ENCODE results near the gene VTI1A. TPM values are rescaled to one million over a fixed set of nuclear protein-coding genes. Genes with fewer than 3 reads are reported as not detected.

Gene VTI1A
- polyA plus RNA-seq, 1 donor from 2014 or later, result 28.7 TPM

DNA sequence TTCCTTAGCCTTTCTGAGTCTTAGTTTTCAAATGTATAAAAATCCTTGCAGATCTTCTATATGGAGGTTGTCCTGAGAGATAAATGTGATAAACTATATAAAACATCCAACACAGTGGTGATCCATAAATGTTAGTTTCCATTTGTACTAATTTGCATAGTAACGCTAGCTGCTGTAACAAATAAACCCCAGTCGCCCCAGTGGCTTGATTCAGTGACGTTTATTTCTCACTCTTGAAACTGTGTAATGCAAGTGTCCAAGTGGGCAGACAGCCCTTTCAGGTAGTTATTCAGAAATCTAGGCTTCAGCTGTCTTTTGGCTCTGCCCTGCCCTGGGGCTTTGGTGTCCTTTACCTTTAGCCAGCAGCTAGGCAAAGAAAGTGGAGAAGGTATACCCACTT, 106.3 kb downstream of the VTI1A start:
- H3K36me3 ChIP-seq (ENCODE audit: insufficient read depth, low read length), result no peaks in the 10 kb centered on the region
- TF ChIP-seq SMC3 (conservative IDR thresholded peaks at IDR 0.05; ENCODE audit: poor library complexity) (no peak), MXI1 (conservative IDR thresholded peaks at IDR 0.05; ENCODE audit: poor library complexity, severe bottlenecking) (no peak), EP300 (conservative IDR thresholded peaks at IDR 0.05; ENCODE audit: poor library complexity, severe bottlenecking) (no peak), POLR2AphosphoS5 (IDR thresholded peaks at IDR 0.05) (no peak), TAF1 (IDR thresholded peaks at IDR 0.05; ENCODE audit: low read depth) (no peak), EZH2 (IDR thresholded peaks at IDR 0.05; ENCODE audit: borderline replicate concordance, insufficient read depth, low read length, poor library complexity, severe bottlenecking) (no peak), RAD21 (conservative IDR thresholded peaks at IDR 0.05) (no peak)
- TF ChIP-seq, protein P1, sequence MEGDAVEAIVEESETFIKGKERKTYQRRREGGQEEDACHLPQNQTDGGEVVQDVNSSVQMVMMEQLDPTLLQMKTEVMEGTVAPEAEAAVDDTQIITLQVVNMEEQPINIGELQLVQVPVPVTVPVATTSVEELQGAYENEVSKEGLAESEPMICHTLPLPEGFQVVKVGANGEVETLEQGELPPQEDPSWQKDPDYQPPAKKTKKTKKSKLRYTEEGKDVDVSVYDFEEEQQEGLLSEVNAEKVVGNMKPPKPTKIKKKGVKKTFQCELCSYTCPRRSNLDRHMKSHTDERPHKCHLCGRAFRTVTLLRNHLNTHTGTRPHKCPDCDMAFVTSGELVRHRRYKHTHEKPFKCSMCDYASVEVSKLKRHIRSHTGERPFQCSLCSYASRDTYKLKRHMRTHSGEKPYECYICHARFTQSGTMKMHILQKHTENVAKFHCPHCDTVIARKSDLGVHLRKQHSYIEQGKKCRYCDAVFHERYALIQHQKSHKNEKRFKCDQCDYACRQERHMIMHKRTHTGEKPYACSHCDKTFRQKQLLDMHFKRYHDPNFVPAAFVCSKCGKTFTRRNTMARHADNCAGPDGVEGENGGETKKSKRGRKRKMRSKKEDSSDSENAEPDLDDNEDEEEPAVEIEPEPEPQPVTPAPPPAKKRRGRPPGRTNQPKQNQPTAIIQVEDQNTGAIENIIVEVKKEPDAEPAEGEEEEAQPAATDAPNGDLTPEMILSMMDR (IDR thresholded peaks at IDR 0.05; ENCODE audit: poor library complexity, severe bottlenecking), result no peak
- TF ChIP-seq, protein P2, sequence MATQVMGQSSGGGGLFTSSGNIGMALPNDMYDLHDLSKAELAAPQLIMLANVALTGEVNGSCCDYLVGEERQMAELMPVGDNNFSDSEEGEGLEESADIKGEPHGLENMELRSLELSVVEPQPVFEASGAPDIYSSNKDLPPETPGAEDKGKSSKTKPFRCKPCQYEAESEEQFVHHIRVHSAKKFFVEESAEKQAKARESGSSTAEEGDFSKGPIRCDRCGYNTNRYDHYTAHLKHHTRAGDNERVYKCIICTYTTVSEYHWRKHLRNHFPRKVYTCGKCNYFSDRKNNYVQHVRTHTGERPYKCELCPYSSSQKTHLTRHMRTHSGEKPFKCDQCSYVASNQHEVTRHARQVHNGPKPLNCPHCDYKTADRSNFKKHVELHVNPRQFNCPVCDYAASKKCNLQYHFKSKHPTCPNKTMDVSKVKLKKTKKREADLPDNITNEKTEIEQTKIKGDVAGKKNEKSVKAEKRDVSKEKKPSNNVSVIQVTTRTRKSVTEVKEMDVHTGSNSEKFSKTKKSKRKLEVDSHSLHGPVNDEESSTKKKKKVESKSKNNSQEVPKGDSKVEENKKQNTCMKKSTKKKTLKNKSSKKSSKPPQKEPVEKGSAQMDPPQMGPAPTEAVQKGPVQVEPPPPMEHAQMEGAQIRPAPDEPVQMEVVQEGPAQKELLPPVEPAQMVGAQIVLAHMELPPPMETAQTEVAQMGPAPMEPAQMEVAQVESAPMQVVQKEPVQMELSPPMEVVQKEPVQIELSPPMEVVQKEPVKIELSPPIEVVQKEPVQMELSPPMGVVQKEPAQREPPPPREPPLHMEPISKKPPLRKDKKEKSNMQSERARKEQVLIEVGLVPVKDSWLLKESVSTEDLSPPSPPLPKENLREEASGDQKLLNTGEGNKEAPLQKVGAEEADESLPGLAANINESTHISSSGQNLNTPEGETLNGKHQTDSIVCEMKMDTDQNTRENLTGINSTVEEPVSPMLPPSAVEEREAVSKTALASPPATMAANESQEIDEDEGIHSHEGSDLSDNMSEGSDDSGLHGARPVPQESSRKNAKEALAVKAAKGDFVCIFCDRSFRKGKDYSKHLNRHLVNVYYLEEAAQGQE (IDR thresholded peaks at IDR 0.05; ENCODE audit: borderline replicate concordance), result no peak
- no peaks in the 10 kb centered on the region for H3K9me3 ChIP-seq (ENCODE audit: low read length)
- H3K27me3 ChIP-seq (ENCODE audit: insufficient read depth, low read depth, low read length), result no peaks in the 10 kb centered on the region
- H3F3A ChIP-seq (ENCODE audit: insufficient read depth, low read length, poor library complexity, severe bottlenecking), result no peaks in the 10 kb centered on the region
- no peak overlapping the region for H3K9ac ChIP-seq (ENCODE audit: low read length)
- no peak overlapping the region for H3K27ac ChIP-seq (ENCODE audit: low read length)
- H4K20me1 ChIP-seq (ENCODE audit: insufficient read depth), result no peaks in the 10 kb centered on the region
- no peak overlapping the region for H3K4me2 ChIP-seq (ENCODE audit: low read length)
- H3K4me3 ChIP-seq (ENCODE audit: low read length), result no peak overlapping the region
- no peaks in the 10 kb centered on the region for H3K9me2 ChIP-seq (ENCODE audit: insufficient read depth, low read length)
- no peak overlapping the region for H2AFZ ChIP-seq (ENCODE audit: low read depth, low read length)
- H3K79me2 ChIP-seq (replicated peaks; ENCODE audit: insufficient read depth, low read length), result no peaks in the 10 kb centered on the region

DNA sequence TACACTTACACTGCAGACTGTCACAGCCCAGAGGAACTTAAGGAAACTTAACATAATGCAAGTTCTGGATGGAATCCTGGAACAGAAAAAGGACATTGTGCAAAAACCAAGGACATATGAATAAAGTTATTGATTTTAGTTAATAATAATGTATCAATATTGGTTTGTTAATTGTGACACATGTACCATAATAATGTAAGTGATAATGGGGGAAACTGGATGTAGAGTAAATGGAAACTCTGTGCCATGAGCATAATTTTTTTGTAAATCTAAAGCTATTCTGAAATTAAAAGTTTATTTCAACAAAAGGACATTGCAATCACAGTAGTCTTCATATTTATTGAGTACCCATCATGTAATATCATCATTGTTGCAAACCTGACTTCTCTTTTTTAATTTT, 107.2 kb downstream of the VTI1A start:
- Histone ChIP-seq H3K27me3 (ENCODE audit: insufficient read depth, low read depth, low read length) (no peaks in the 10 kb centered on the region), H3K4me2 (ENCODE audit: low read length) (no peak overlapping the region), H3K27ac (ENCODE audit: low read length) (no peak overlapping the region), H3K36me3 (ENCODE audit: insufficient read depth, low read length) (no peaks in the 10 kb centered on the region), H3F3A (ENCODE audit: insufficient read depth, low read length, poor library complexity, severe bottlenecking) (no peaks in the 10 kb centered on the region), H3K9me2 (ENCODE audit: insufficient read depth, low read length) (no peaks in the 10 kb centered on the region), H2AFZ (ENCODE audit: low read depth, low read length) (no peak overlapping the region), H3K4me3 (ENCODE audit: low read length) (no peak overlapping the region), H4K20me1 (ENCODE audit: insufficient read depth) (no peaks in the 10 kb centered on the region), H3K79me2 (replicated peaks; ENCODE audit: insufficient read depth, low read length) (no peaks in the 10 kb centered on the region), H3K9me3 (ENCODE audit: low read length) (no peaks in the 10 kb centered on the region), H3K9ac (ENCODE audit: low read length) (no peak overlapping the region)
- TF ChIP-seq EZH2 (IDR thresholded peaks at IDR 0.05; ENCODE audit: borderline replicate concordance, insufficient read depth, low read length, poor library complexity, severe bottlenecking) (no peak), POLR2AphosphoS5 (IDR thresholded peaks at IDR 0.05) (no peak), SMC3 (conservative IDR thresholded peaks at IDR 0.05; ENCODE audit: poor library complexity) (no peak), MXI1 (conservative IDR thresholded peaks at IDR 0.05; ENCODE audit: poor library complexity, severe bottlenecking) (no peak), RAD21 (conservative IDR thresholded peaks at IDR 0.05) (no peak), TAF1 (IDR thresholded peaks at IDR 0.05; ENCODE audit: low read depth) (no peak)
- TF ChIP-seq, protein P1 (IDR thresholded peaks at IDR 0.05; ENCODE audit: poor library complexity, severe bottlenecking), result no peak
